SK-N-MC (cell line): ENCODE results near the gene ITGA1.

Experiments
- EZH2 ChIP-seq: fragments of 200-600 bp; sonication (generic); IDR thresholded peaks from one replicate; pipeline ENCODE4 v1.6.1; 2017; ENCODE audit warnings: antibody characterized with exemption
- POLR2AphosphoS5 ChIP-seq: IDR thresholded peaks from 2 replicates; pipeline ENCODE4 v1.6.1; 2012; ENCODE audit warnings: mild to moderate bottlenecking, low read depth, low read length, borderline replicate concordance

- no peak for TF ChIP-seq EZH2
- TF ChIP-seq POLR2AphosphoS5, result no peak
Observed at GRCh38 chr5:52778781-52779180, 8.9 kb upstream of the ITGA1 start.
